Activated CD4-positive, alpha-beta T cell treated with anti-CD3 and anti-CD28 coated beads, Interleukin-2, Interleukin-4, amounts not matched to agents 100 ng/mL and 50 ng/mL, durations not matched to agents 16 hours and 8 hours (primary cell): ENCODE measurements around the gene OSGEPL1.
A peak's percentile ranks its signal among the peaks of the same experiment; 100 is the strongest.
"Not testable (repeated sequence)": the region's sequence is repeated elsewhere in the genome, so short reads cannot be mapped to it uniquely, and the experiment has no call there.

Experiments
- DNase-seq: peaks from one replicate; pipeline ENCODE4 v3.0.0-alpha.2; 2020; ENCODE audit warnings: low spot score

The OSGEPL1 gene

GRCh38 chr2:189751080-189751658 lies 11.4 kb downstream of the OSGEPL1 start:
- peak; percentile 39 for DNase-seq

- DNase-seq, result no peak
These were observed 33.2 kb downstream of the OSGEPL1 start for GRCh38 chr2:189729430-189729829.

GRCh38 chr2:189726849-189727248 lies 35.7 kb downstream of the OSGEPL1 start:
- DNase-seq, result no peak

GRCh38 chr2:189726271-189726670 lies 36.3 kb downstream of the OSGEPL1 start:
- no peak for DNase-seq

- peak; percentile 56 for DNase-seq
These were observed 39.4 kb downstream of the OSGEPL1 start for GRCh38 chr2:189723192-189723591.

GRCh38 chr2:189719571-189719970 lies 43.0 kb downstream of the OSGEPL1 start:
- no peak for DNase-seq

- DNase-seq, result not testable (repeated sequence)
These were observed 45.0 kb downstream of the OSGEPL1 start for GRCh38 chr2:189717593-189717992.

GRCh38 chr2:189709501-189710221 lies 52.9 kb downstream of the OSGEPL1 start:
- DNase-seq, result no peak

GRCh38 chr2:189702071-189702470 lies 60.5 kb downstream of the OSGEPL1 start:
- DNase-seq, result no peak

- DNase-seq, result no peak
These were observed 61.9 kb downstream of the OSGEPL1 start for GRCh38 chr2:189700681-189701080.

GRCh38 chr2:189698020-189698887 lies 64.3 kb downstream of the OSGEPL1 start:
- DNase-seq, result peak; percentile 35
